Karpas-422 (cell line): ENCODE results near the gene PATL2. TPM values are rescaled to one million over a fixed set of nuclear protein-coding genes. Genes with fewer than 3 reads are reported as not detected.
"Not testable (repeated sequence)": the region's sequence is repeated elsewhere in the genome, so short reads cannot be mapped to it uniquely, and the experiment has no call there.

ENCODE experiments used
- DNase-seq: peaks from one replicate; pipeline ENCODE4 v3.0.0-alpha.2; 2015
- H2AFZ ChIP-seq: fragments of 200-600 bp; sonication (generic); 2 replicates; pipeline ENCODE4 v1.6.1; 2014; ENCODE audit warnings: antibody characterized with exemption, low read length, mixed read lengths
- H3K27ac ChIP-seq: fragments of 200-600 bp; sonication (generic); 2 replicates; pipeline ENCODE4 v1.5.1; 2014; ENCODE audit warnings: mild to moderate bottlenecking, low read length, moderate library complexity
- H3K27me3 ChIP-seq: fragments of 200-600 bp; sonication (generic); 2 replicates; pipeline ENCODE4 v1.6.1; 2014; ENCODE audit warnings: low read length, mixed read lengths
- H3K36me3 ChIP-seq: fragments of 200-600 bp; sonication (generic); 2 replicates; pipeline ENCODE4 v1.6.1; 2014; ENCODE audit warnings: low read length, mixed read lengths; ENCODE audit not compliant: insufficient read depth
- H3K4me1 ChIP-seq: fragments of 200-600 bp; sonication (generic); 2 replicates; pipeline ENCODE4 v1.6.1; 2014; ENCODE audit warnings: mild to moderate bottlenecking, low read length, mixed read lengths
- H3K4me2 ChIP-seq: fragments of 200-600 bp; sonication (generic); 2 replicates; pipeline ENCODE4 v1.6.1; 2014; ENCODE audit warnings: low read length, low read depth, mild to moderate bottlenecking; ENCODE audit not compliant: poor library complexity, severe bottlenecking
- H3K4me3 ChIP-seq: fragments of 200-600 bp; sonication (generic); 2 replicates; pipeline ENCODE4 v1.5.1; 2014; ENCODE audit warnings: mild to moderate bottlenecking, antibody characterized with exemption, low read length, mixed read lengths
- H3K79me2 ChIP-seq: fragments of 200-600 bp; sonication (generic); 2 replicates; pipeline ENCODE4 v1.6.1; 2014; ENCODE audit warnings: mild to moderate bottlenecking, low read length, mixed read lengths
- H3K9ac ChIP-seq: fragments of 200-600 bp; sonication (generic); 2 replicates; pipeline ENCODE4 v1.6.0; 2014; ENCODE audit warnings: low read length
- H3K9me2 ChIP-seq: fragments of 200-600 bp; sonication (generic), shearing (Covaris generic); replicated peaks from 2 replicates; pipeline ENCODE4 v1.6.0; 2014; ENCODE audit warnings: mild to moderate bottlenecking, low read length, moderate library complexity; ENCODE audit not compliant: insufficient read depth
- H3K9me3 ChIP-seq: fragments of 300-700, 200-600 bp; sonication (generic); 2 replicates; pipeline ENCODE4 v1.6.1; 2014; ENCODE audit warnings: low read length, mixed read lengths
- H4K20me1 ChIP-seq: fragments of 200-600 bp; sonication (generic); 2 replicates; pipeline ENCODE4 v1.6.1; 2014; ENCODE audit warnings: mild to moderate bottlenecking, antibody characterized with exemption, low read length, low read depth; ENCODE audit not compliant: insufficient read depth
- total RNA-seq: library from RNA; depleted of rRNA; stranded (reverse); fragments of >200 nt; shearing (Covaris generic); gene quantifications from 2 replicates; pipeline ENCODE4 v1.2.3, GENCODE V29; 2014; ENCODE audit warnings: low replicate concordance

PATL2 gene
- total RNA-seq, 1 experiment from 2014 or later = 5.0 TPM

- H2AFZ ChIP-seq = no peak overlapping the region
- peak overlapping the region; percentile 75 for H3K27ac ChIP-seq
- no peak overlapping the region; the same call in 1 of the 2 replicates for H3K9ac ChIP-seq
- H3K36me3 ChIP-seq = peaks cover 19% of the 10 kb centered on the region
- peak overlapping the region; percentile 1 for H3K4me2 ChIP-seq
- H3K27me3 ChIP-seq = no peaks in the 10 kb centered on the region
- peak; percentile 44 for DNase-seq
- H3K4me3 ChIP-seq = no peak overlapping the region
- no peaks in the 10 kb centered on the region for H3K9me3 ChIP-seq
- peaks cover 71% of the 10 kb centered on the region for H3K4me1 ChIP-seq
- H4K20me1 ChIP-seq = no peaks in the 10 kb centered on the region
- peaks cover 3% of the 10 kb centered on the region; the same call in 1 of the 2 replicates for H3K79me2 ChIP-seq
- H3K9me2 ChIP-seq = no peaks in the 10 kb centered on the region
Measured at GRCh38 chr15:44722011-44722410, 10.9 kb upstream of the PATL2 start.

GRCh38 chr15:44720460-44721176 lies 9.5 kb upstream of the PATL2 start:
- H3K9me3 ChIP-seq = no peaks in the 10 kb centered on the region
- H3K27me3 ChIP-seq = no peaks in the 10 kb centered on the region
- H2AFZ ChIP-seq = no peak overlapping the region
- peaks cover 6% of the 10 kb centered on the region for H3K79me2 ChIP-seq
- peak; percentile 66 for DNase-seq
- H3K9me2 ChIP-seq = no peaks in the 10 kb centered on the region
- H3K4me3 ChIP-seq = no peak overlapping the region
- H3K9ac ChIP-seq = no peak overlapping the region
- peaks cover 71% of the 10 kb centered on the region for H3K4me1 ChIP-seq
- peak overlapping the region; percentile 43 for H3K27ac ChIP-seq
- peaks cover 4% of the 10 kb centered on the region; the same call in 1 of the 2 replicates for H4K20me1 ChIP-seq
- peaks cover 33% of the 10 kb centered on the region for H3K36me3 ChIP-seq
- H3K4me2 ChIP-seq = no peak overlapping the region

- not testable (repeated sequence) for H4K20me1 ChIP-seq, H3K9me3 ChIP-seq, H3K9me2 ChIP-seq, H3K4me3 ChIP-seq, H3K4me2 ChIP-seq, H3K27me3 ChIP-seq, DNase-seq, H3K9ac ChIP-seq, H2AFZ ChIP-seq, H3K79me2 ChIP-seq
- Histone ChIP-seq H3K4me1 (peaks cover 71% of the 10 kb centered on the region), H3K36me3 (peaks cover 39% of the 10 kb centered on the region), H3K27ac (peak overlapping the region; percentile 75)
Measured at GRCh38 chr15:44720000-44720435, 8.9 kb upstream of the PATL2 start.

- Histone ChIP-seq H3K9ac (no peak overlapping the region), H3K27me3 (no peaks in the 10 kb centered on the region), H3K79me2 (peaks cover 15% of the 10 kb centered on the region), H4K20me1 (peaks cover 14% of the 10 kb centered on the region; the same call in 1 of the 2 replicates), H3K4me2 (no peak overlapping the region), H2AFZ (no peak overlapping the region), H3K9me3 (no peaks in the 10 kb centered on the region), H3K27ac (peak overlapping the region; percentile 75), H3K36me3 (peaks cover 43% of the 10 kb centered on the region), H3K9me2 (no peaks in the 10 kb centered on the region), H3K4me3 (no peak overlapping the region), H3K4me1 (peaks cover 71% of the 10 kb centered on the region)
- DNase-seq = peak; percentile 85
Measured at GRCh38 chr15:44719293-44719999, 8.3 kb upstream of the PATL2 start.

- Histone ChIP-seq H3K36me3 (peaks cover 48% of the 10 kb centered on the region), H3K4me2 (no peak overlapping the region), H3K4me1 (peaks cover 71% of the 10 kb centered on the region), H3K4me3 (no peak overlapping the region), H4K20me1 (peaks cover 19% of the 10 kb centered on the region), H3K27ac (peak overlapping the region; percentile 75), H2AFZ (no peak overlapping the region), H3K9ac (no peak overlapping the region), H3K9me3 (no peaks in the 10 kb centered on the region), H3K79me2 (peaks cover 21% of the 10 kb centered on the region), H3K9me2 (no peaks in the 10 kb centered on the region), H3K27me3 (no peaks in the 10 kb centered on the region)
- DNase-seq = no peak
Measured at GRCh38 chr15:44718927-44719292, 7.8 kb upstream of the PATL2 start.

- no peaks in the 10 kb centered on the region for H3K9me2 ChIP-seq
- peak; percentile 47 for DNase-seq
- H4K20me1 ChIP-seq = peaks cover 24% of the 10 kb centered on the region
Measured at GRCh38 chr15:44718180-44718926, 7.2 kb upstream of the PATL2 start.

GRCh38 chr15:44716983-44717602 lies 6.0 kb upstream of the PATL2 start:
- Histone ChIP-seq H3K27me3 (no peaks in the 10 kb centered on the region), H3K9me2 (no peaks in the 10 kb centered on the region), H4K20me1 (peaks cover 36% of the 10 kb centered on the region), H3K36me3 (peaks cover 62% of the 10 kb centered on the region), H2AFZ (no peak overlapping the region), H3K9me3 (no peaks in the 10 kb centered on the region), H3K4me1 (peaks cover 75% of the 10 kb centered on the region), H3K4me3 (no peak overlapping the region), H3K4me2 (no peak overlapping the region), H3K79me2 (peaks cover 39% of the 10 kb centered on the region), H3K9ac (no peak overlapping the region), H3K27ac (0 out of 2 replicates have a peak overlapping the region, but pooled peaks have one; percentile 75)
- peak; percentile 41 for DNase-seq

More at GRCh38 chr15:44718180-44718926, 7.2 kb upstream of the PATL2 start:
- Histone ChIP-seq H3K4me1 (peaks cover 73% of the 10 kb centered on the region), H3K27me3 (no peaks in the 10 kb centered on the region), H3K79me2 (peaks cover 26% of the 10 kb centered on the region), H2AFZ (no peak overlapping the region), H3K27ac (peak overlapping the region; percentile 75), H3K36me3 (peaks cover 54% of the 10 kb centered on the region), H3K9ac (no peak overlapping the region), H3K9me3 (no peaks in the 10 kb centered on the region), H3K4me3 (no peak overlapping the region), H3K4me2 (no peak overlapping the region)
